ENCODE measurements around the gene CARD10. TPM values are rescaled to one million over a fixed set of nuclear protein-coding genes. Genes with fewer than 3 reads are reported as not detected.

The CARD10 gene
- total and polyA plus RNA-seq, 2 of the 13 experiments (the other 11 are each of a cell fraction or from before 2014, with no cell fraction given) = 35.2 to 55.8 TPM

- TF ChIP-seq, protein P1, sequence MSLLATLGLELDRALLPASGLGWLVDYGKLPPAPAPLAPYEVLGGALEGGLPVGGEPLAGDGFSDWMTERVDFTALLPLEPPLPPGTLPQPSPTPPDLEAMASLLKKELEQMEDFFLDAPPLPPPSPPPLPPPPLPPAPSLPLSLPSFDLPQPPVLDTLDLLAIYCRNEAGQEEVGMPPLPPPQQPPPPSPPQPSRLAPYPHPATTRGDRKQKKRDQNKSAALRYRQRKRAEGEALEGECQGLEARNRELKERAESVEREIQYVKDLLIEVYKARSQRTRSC (CRISPR knock-in tag; IDR thresholded peaks at IDR 0.05; ENCODE audit: low read depth) = no peak
- peak; percentile 42; the same call in 1 of the 2 replicates for TF ChIP-seq ERF (CRISPR knock-in tag; IDR thresholded peaks at IDR 0.05)
- TF ChIP-seq ZNF235 (CRISPR knock-in tag; IDR thresholded peaks at IDR 0.05; ENCODE audit: borderline replicate concordance) = no peak
- no peak for TF ChIP-seq MLXIP (CRISPR knock-in tag; IDR thresholded peaks at IDR 0.05; ENCODE audit: borderline replicate concordance)
- TF ChIP-seq ZNF142 (CRISPR knock-in tag; IDR thresholded peaks at IDR 0.05) = no peak
- TF ChIP-seq, protein P2, sequence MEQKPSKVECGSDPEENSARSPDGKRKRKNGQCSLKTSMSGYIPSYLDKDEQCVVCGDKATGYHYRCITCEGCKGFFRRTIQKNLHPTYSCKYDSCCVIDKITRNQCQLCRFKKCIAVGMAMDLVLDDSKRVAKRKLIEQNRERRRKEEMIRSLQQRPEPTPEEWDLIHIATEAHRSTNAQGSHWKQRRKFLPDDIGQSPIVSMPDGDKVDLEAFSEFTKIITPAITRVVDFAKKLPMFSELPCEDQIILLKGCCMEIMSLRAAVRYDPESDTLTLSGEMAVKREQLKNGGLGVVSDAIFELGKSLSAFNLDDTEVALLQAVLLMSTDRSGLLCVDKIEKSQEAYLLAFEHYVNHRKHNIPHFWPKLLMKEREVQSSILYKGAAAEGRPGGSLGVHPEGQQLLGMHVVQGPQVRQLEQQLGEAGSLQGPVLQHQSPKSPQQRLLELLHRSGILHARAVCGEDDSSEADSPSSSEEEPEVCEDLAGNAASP (CRISPR knock-in tag; IDR thresholded peaks at IDR 0.05; ENCODE audit: borderline replicate concordance) = no peak
- TF ChIP-seq SNRNP70 (IDR thresholded peaks at IDR 0.05; ENCODE audit: low read depth, low read length) = no peak
- TF ChIP-seq, protein P3, sequence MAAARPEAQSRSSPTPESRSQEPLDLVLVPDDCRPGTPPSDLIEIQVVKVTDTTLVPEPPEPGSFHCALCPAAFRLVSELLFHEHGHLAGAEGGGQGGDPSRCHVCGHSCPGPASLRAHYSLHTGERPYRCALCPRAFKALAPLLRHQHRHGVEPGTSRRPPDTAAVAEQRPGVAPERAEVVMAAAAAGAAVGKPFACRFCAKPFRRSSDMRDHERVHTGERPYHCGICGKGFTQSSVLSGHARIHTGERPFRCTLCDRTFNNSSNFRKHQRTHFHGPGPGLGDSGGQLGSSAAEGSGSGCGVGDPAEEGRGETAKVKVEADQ (CRISPR knock-in tag; IDR thresholded peaks at IDR 0.05; ENCODE audit: borderline replicate concordance) = no peak
- TF ChIP-seq DDIT3 (CRISPR knock-in tag; IDR thresholded peaks at IDR 0.05) = no peak
- peak; percentile 97 for TF ChIP-seq ZFP36 (IDR thresholded peaks at IDR 0.05; ENCODE audit: borderline replicate concordance, low read depth, low read length, partially characterized antibody)
- TF ChIP-seq, protein P4, sequence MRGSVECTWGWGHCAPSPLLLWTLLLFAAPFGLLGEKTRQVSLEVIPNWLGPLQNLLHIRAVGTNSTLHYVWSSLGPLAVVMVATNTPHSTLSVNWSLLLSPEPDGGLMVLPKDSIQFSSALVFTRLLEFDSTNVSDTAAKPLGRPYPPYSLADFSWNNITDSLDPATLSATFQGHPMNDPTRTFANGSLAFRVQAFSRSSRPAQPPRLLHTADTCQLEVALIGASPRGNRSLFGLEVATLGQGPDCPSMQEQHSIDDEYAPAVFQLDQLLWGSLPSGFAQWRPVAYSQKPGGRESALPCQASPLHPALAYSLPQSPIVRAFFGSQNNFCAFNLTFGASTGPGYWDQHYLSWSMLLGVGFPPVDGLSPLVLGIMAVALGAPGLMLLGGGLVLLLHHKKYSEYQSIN (CRISPR knock-in tag; IDR thresholded peaks at IDR 0.05; ENCODE audit: borderline replicate concordance) = no peak
- TF ChIP-seq, protein P5, sequence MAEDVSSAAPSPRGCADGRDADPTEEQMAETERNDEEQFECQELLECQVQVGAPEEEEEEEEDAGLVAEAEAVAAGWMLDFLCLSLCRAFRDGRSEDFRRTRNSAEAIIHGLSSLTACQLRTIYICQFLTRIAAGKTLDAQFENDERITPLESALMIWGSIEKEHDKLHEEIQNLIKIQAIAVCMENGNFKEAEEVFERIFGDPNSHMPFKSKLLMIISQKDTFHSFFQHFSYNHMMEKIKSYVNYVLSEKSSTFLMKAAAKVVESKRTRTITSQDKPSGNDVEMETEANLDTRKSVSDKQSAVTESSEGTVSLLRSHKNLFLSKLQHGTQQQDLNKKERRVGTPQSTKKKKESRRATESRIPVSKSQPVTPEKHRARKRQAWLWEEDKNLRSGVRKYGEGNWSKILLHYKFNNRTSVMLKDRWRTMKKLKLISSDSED (CRISPR knock-in tag; IDR thresholded peaks at IDR 0.05) = no peak
- TF ChIP-seq RARA (CRISPR knock-in tag; IDR thresholded peaks at IDR 0.05) = peak; percentile 32; the same call in 1 of the 2 replicates
Observed at GRCh38 chr22:37486224-37486845, 32.9 kb downstream of the CARD10 start, which contains the start of gene MFNG (continued).

All from HepG2 (cell line).